COR-L47 (cell line): ENCODE measurements around the gene TSPAN14.
"Not testable (repeated sequence)": the region's sequence is repeated elsewhere in the genome, so short reads cannot be mapped to it uniquely, and the experiment has no call there.

ENCODE experiments used
- DNase-seq: peaks from one replicate; lab custom pipeline; 2025; lab: John Stamatoyannopoulos, UW

Gene TSPAN14, protein sequence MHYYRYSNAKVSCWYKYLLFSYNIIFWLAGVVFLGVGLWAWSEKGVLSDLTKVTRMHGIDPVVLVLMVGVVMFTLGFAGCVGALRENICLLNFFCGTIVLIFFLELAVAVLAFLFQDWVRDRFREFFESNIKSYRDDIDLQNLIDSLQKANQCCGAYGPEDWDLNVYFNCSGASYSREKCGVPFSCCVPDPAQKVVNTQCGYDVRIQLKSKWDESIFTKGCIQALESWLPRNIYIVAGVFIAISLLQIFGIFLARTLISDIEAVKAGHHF

DNA sequence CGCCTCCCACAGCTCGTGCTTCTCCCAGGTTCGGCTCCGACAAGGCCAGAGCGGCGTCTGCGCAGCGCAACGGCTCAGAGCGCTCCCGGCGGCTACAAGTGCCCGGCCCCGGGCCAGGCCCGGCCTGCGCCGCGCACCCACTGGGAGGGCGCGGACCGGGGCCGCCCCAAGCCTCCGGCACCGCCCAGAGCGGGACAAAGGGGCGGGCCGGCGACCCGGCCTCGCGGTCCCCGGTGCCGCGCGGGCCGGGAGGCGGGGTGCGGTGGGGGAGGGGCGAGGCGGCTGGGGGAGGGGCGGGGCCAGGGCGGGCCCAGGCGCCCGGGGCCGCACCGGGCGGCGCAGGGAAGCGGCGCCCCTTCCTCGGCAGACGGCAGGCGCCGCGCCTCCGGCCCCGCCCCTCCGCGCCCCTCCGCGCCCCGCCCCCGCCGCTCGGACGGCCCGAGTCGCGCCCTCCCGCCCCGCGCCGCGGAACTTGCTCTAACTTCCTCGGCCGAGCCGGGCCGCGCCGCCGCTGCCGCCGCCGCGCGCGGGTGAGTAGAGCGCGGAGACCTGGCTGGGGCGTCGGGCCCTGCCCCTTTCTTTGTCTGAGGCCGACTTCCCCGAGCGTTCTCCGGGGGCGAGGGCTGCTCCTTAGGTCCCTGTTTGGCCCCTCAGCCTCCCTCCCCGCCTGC is at the start of gene TSPAN14:
TSS of gene TSPAN14 (plus strand) at position 469 of the 671 bp plus-strand sequence. CDS start 34,924 bp downstream, outside the sequence.
- no peak for DNase-seq

DNA sequence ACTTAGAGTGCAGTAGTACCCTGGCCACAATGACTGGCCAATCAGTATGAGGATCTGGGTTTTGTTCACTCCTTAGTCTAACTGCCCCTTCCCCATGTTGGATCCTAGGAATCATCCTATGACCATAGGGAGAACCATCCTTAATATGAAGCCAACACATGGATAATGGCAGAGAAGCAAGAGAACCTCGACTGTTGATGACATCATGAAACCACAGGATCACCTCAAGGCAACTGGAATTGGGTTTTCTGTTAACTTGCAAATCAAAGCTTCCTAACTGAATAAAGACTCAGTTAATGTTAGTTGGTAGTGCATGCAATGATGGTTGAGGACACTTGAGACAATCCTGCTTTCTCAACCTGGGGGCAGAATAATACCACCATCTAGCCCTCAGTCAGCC is 49.1 kb upstream of the TSPAN14 start:
- no peak for DNase-seq

GRCh38 chr10:80405626-80406025 is 48.5 kb upstream of the TSPAN14 start:
- DNase-seq: no peak

DNA sequence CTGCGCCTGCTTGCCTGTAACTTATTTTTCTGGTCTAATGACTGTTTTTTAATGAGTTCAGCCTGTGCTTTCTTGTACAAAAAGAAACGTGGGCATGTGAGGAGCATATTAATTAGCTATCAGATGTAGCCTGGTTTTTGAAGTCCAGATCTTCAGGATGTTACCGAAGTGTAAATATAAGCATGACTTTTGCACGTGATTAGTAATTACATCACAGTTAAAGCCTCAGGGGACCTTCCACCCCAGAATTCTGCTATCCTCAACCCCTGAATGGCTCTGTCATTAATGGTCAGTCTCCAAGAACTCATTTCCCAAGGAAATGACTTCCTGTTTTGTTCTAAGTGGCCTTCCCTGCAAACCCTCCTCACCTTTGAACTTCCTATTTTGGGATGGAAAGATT is 47.9 kb upstream of the TSPAN14 start:
- no peak for DNase-seq

- DNase-seq: no peak
Observed at GRCh38 chr10:80407812-80408241, 46.3 kb upstream of the TSPAN14 start.

DNA sequence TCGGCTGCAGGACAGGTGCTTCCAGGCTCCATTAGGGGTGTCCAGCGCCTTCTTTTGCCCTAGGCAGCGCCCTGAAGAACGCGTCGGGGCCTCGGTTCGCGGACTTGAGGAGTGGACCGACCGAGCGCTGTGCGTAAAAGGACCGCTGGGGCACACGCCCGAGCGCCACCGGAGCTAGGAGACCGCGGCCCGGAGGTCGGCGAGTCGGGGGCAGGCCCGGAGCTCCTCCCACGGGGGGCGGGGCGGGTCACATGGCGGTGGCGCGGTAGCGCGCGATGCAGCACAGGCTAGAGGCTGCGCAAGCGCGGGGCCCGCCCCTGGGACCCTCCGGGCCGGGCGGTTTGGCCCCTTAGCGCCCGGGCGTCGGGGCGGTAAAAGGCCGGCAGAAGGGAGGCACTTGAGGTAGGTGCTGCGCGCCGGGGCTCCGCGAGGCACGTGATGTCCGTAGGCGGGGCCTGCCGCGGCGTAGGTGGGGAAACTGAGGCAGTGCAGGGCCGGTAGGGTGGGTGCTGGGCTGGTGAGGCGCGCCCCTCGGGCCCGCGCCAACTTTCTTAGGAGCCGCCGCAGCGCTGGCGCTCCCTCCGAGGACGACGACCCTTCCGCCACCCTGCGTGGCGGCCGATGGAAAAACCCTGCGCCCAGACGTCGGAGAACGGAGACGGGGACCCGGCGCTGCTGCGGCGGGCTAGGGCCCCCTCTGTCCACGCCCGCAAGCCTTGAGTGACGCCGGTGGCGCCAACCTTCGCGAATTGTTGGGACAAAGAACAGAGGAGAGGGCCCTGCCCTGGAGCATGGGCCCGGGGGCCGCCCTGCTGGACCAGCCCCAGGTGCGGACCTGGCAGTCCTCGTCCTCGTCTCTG is 45.6 kb upstream of the TSPAN14 start, which contains the start of gene PRXL2A:
TSS of gene PRXL2A (plus strand) at position 310 of the 860 bp plus-strand sequence. CDS start 11,917 bp downstream, outside the sequence.
- DNase-seq: peak; percentile 41

GRCh38 chr10:80409121-80409520 is 45.0 kb upstream of the TSPAN14 start:
- no peak for DNase-seq

DNA sequence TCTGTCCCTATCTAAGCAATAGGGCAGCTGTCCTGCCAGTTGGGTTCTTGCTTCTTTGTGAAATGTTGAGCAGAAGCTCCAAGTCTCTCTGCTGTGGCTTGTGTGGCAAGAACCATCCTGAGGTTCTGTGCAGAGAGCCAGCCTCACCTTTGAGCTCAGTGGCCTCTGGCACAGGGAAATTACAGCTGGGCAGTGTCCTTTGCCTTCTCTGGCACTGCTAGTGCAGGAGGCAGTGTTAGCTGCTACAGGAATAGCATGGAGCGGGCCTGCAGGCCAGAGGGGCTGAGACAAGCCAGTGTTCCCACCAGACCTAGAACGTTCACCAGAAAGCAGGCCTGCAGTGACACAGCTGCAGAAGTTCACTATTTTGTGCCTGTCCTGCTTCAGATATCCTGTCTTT is 44.0 kb upstream of the TSPAN14 start:
- no peak for DNase-seq

GRCh38 chr10:80410578-80411145 is 43.4 kb upstream of the TSPAN14 start:
- no peak for DNase-seq

DNA sequence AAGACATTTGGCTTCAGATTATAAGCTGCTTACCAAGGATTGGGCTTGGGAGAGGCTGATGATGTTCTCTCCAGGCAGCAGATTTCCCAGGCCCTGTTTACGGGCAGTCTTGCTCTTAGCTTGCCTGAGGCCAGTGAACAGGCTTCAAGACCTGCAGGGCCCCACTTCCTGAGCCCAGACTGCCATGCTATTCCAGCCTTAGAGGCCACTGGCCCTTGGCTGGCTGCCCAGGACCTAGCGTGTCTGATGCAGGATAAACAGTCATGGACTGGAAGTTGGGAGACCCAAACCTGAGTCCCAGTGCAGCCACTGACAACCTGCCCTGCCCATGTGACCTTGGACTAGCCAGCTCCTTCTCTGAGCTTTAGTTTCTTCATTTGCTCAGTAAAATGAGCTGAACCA is 42.8 kb upstream of the TSPAN14 start:
- no peak for DNase-seq

DNA sequence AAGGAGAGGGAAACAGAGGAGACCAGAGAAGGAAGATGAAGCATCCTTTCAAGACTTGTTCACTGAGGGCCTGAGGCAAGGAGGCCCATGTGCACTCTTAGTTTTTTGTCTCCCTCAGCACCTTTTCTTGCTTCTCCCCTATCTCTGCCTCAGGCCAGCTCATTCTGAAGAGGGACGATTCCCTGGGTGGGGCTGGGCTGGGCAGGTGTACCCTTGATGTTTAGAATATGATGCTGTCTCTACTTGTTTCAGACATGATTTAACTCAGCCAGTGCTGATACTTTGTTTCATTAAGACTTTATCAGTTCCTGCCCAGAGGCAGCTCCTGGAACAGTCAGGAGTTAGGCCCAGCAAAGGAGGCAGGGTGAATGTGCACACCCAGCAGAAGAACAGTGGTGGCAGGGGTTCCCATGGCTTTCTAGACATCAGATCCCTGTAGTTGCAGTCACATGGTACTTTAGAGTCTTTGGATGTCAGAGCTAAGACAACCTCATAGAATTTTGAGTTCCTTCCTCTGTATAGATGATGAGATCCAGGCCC is 42.4 kb upstream of the TSPAN14 start:
- no peak for DNase-seq

DNA sequence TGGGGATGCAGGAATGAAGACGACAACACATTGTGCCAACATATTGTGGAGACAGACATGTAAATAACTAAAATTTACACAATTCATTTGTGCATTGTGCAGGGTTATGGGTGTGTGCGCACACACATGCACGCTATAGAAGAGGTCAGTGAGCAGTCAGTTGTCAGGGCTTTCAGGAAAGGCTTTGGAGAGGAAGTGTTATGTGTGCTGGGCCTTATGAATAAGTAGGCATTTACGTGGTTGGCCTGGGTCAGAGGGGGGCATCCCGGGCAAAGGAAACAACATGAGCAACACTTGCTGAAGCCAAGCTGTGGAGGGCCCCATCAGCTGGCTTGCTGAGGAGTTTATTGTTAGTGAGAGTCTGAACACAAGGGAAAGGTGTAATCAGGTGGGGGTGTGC is 41.6 kb upstream of the TSPAN14 start:
- no peak for DNase-seq

DNA sequence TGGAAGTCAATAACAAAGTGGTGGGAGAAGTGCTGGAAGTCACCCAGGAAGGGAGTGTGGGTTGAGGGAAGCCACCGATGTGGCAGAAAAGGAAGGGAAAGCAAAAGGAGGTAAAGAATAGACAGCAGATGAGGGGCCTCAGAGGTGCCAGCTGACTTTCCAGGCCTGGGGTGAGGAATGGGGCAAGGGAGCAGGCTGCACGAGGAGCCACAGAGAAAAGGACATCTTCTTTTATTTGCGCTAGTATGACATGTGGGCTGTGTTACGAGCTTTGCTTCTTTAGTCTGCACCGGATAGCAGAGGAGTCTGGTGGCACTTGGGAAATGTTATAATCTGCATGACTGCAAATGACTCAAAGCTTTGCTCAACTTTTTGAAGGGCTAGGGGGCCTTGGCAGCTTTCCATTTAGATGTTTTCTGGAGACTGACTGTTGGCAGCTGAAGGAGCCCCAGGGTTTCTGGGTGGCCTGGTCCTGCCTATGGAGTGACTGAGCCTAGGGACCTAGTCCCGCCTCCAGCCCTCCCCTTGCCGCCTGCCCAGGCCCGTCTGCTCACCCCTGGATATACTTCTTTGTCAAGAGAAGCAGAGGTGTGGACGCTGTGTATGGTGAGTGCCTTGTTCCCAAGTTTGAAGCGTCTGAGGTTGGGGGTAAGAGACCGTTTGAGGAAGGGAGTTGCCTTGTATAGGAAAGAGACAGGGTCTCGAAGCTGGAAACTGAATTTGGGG is 40.7 kb upstream of the TSPAN14 start:
- DNase-seq: peak; percentile 2

DNA sequence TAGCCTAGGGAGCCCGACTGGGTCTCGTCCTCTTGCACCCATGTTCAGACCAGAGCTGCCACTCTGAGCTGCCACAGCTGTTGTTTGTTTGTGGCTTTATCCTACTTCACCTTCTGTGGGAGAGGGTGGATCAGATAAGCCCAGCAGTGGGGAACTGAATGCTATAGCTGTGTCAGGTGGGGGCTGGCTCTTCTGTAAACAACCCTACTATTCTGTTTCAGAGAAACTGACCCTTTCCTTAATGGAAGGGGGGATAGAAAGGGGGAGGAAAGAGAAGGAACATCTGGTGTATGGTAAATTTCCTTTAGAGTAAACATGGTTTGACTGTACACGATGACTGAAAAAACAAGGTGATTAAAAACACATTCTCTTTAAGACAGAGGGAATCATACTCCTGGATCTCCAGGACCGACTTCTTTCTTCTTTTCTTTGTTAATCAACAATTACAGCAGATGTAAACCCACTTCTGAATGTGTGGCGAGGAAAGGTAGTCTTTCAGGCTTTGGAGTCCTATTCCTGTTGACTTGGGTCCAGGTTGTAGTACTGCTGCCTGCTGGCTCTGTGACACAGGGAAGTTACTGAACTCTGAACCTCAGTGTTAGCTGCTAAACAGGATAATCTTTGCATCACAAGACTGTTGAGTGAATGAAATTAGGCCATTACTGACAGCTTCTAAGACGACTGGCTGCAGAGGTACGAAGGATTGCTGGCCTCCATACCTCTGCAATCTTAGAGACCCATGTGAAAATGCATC is 39.8 kb upstream of the TSPAN14 start:
- peak; percentile 0 for DNase-seq

DNA sequence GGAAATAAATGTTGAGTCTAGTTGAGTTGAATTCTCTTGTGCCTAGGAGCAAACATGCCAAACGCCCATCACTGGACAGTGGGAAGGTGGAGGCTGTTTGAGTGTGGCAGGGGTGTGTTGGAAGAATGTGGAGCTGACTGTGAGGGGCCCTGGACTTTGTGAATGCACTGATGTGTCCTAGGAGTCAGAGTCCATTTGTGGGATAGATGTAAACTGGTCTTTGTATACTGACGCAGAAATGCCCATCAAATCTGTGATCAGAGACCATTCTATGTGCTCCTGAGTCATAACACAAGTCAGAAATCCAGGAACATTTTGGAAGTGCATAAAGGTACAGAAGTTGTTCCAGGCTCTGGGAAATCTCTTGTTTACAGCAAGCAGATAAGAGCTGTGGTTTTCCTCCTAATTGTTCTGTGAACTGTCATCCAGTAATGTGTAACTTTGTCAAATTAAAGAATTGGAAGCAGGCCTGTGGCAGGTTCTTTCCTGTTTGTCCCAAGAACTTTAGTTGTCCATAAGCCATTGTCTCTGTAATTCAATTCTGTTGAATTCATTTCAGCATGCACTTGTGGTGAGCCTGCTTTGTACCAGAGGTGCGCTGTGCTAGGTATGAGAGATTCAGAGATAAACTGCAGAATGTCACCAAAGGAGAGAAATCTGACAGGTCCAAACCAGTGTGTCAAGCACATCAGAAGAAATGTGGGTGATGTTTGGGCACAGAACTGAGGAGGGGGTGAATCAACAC is 38.2 kb upstream of the TSPAN14 start:
- no peak for DNase-seq

DNA sequence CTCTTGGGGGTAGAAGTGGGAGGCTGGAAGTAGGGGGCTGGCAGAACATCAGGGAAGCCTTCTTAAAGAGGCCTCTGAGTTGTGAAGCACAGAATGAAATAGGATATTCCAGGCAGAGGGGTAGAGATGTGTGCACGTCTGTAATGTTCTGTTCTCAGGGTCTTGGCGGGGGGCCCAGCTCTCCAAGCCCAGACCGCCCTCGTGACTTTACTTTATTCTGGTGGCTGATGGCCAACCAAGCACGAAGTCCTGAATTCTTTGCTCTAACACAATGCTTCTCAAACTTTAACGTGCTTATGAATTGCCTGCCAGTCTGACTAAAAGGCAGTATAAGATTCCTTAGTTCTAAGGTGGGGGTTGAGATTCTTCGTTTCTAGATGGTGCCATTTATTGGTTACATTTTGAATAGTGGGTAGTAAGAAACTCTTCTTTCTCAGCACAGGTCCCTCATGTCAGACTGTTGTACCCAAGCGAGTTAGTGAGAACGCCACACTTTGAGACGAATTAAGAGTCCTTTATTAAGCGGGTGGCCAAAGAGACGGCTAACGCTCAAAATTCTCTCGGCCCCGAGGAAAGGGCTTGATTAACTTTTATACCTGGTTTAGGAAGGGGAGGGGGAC is 37.5 kb upstream of the TSPAN14 start:
- DNase-seq: no peak

DNA sequence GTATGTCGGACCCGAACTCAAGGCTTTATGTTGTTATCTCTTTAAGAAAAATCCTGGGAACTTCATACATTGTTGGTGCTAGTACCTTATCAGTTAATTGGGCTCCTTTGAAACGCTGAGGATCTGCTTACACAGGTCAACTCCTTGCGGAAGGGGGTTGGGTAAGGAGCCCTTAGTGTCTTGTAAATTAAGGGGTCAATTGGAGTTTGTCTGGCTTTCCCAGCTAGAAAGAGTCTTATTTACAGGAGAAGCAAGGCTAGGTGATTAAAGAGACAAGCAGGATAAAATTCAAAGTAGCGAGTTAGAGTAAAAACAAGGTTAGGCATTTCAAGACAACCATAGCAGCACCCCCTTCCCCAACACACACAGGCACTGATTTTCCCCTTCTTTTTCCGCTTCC is 36.9 kb upstream of the TSPAN14 start:
- not testable (repeated sequence) for DNase-seq

GRCh38 chr10:80421050-80421706 is 32.9 kb upstream of the TSPAN14 start:
- DNase-seq: no peak
